Dedifferentiated amniotic fluid mesenchymal stem cell (primary cell): ENCODE measurements around the gene MAGEC3.
"Not testable (repeated sequence)": the region's sequence is repeated elsewhere in the genome, so short reads cannot be mapped to it uniquely, and the experiment has no call there.

Experiments used
- DNase-seq: peaks from one replicate; pipeline ENCODE4 v3.0.0-alpha.2; 2016; ENCODE audit errors: extremely low spot score

Gene MAGEC3

GRCh38 chrX:141838016-141838415 lies at the start of gene MAGEC3:
MAGEC3 (plus strand) TSS chrX:141838316; CDS start chrX:141838316, 0 bp downstream.
- no peak for DNase-seq

GRCh38 chrX:141791856-141792255 lies 46.3 kb upstream of the MAGEC3 start:
- DNase-seq = no peak

- no peak for DNase-seq
These were observed 26.7 kb upstream of the MAGEC3 start for GRCh38 chrX:141811438-141811837.

GRCh38 chrX:141814213-141814857 lies 23.8 kb upstream of the MAGEC3 start:
- no peak for DNase-seq

GRCh38 chrX:141815904-141816303 lies 22.2 kb upstream of the MAGEC3 start:
- DNase-seq = no peak

GRCh38 chrX:141832247-141832646 lies 5.9 kb upstream of the MAGEC3 start:
- DNase-seq = no peak

- no peak for DNase-seq
These were observed 1.7 kb downstream of the MAGEC3 start for GRCh38 chrX:141839856-141840255.

- DNase-seq = no peak
These were observed 19.4 kb downstream of the MAGEC3 start for GRCh38 chrX:141857479-141857878.

- no peak for DNase-seq
These were observed 41.5 kb downstream of the MAGEC3 start for GRCh38 chrX:141879616-141880015.

GRCh38 chrX:141888811-141889210 lies 50.7 kb downstream of the MAGEC3 start:
- not testable (repeated sequence) for DNase-seq

GRCh38 chrX:141894733-141895132 lies 56.6 kb downstream of the MAGEC3 start:
- DNase-seq = no peak

- DNase-seq = no peak
These were observed 59.6 kb downstream of the MAGEC3 start for GRCh38 chrX:141897690-141898089.

- DNase-seq = no peak
These were observed 64.2 kb downstream of the MAGEC3 start for GRCh38 chrX:141902366-141902765.

- no peak for DNase-seq
These were observed 65.5 kb downstream of the MAGEC3 start, which contains the start of gene MAGEC1 for GRCh38 chrX:141903400-141904155. MAGEC1 (plus strand) TSS chrX:141903894; CDS start chrX:141905073, 1,179 bp downstream.

- DNase-seq = no peak
These were observed 66.1 kb downstream of the MAGEC3 start for GRCh38 chrX:141904262-141904661.

GRCh38 chrX:141917801-141918200 lies 79.7 kb downstream of the MAGEC3 start:
- no peak for DNase-seq

- DNase-seq = no peak
These were observed 86.2 kb downstream of the MAGEC3 start for GRCh38 chrX:141924293-141924692.

GRCh38 chrX:141928432-141928831 lies 90.3 kb downstream of the MAGEC3 start:
- no peak for DNase-seq

- DNase-seq = no peak
These were observed 96.0 kb downstream of the MAGEC3 start for GRCh38 chrX:141934059-141934641.

- no peak for DNase-seq
These were observed 97.5 kb downstream of the MAGEC3 start for GRCh38 chrX:141935645-141936044.

GRCh38 chrX:141936080-141936479 lies 98.0 kb downstream of the MAGEC3 start:
- no peak for DNase-seq

- DNase-seq = no peak
These were observed 103.1 kb downstream of the MAGEC3 start for GRCh38 chrX:141941234-141941633.

- DNase-seq = no peak
These were observed 107.3 kb downstream of the MAGEC3 start for GRCh38 chrX:141945426-141945825.
